Panc1 (cell line): Measurements from ENCODE around the gene CEP78.
"Not testable (repeated sequence)": the region's sequence is repeated elsewhere in the genome, so short reads cannot be mapped to it uniquely, and the experiment has no call there.

Experiments used
- POLR2AphosphoS5 ChIP-seq: IDR thresholded peaks from 2 replicates; pipeline ENCODE4 v1.6.1; 2012; ENCODE audit warnings: mild to moderate bottlenecking, low read depth, low read length, moderate library complexity
- SIN3A ChIP-seq: IDR thresholded peaks from 2 replicates; pipeline ENCODE4 v1.6.1; 2012; ENCODE audit warnings: low read depth, mild to moderate bottlenecking, low read length, moderate library complexity, borderline replicate concordance; ENCODE audit not compliant: insufficient read depth
- TF ChIP-seq, protein P1 (sequence below): fragments of 450-650 bp; IDR thresholded peaks from 2 replicates; pipeline ENCODE4 v1.5.1; 2017; ENCODE audit warnings: mild to moderate bottlenecking

DNA sequence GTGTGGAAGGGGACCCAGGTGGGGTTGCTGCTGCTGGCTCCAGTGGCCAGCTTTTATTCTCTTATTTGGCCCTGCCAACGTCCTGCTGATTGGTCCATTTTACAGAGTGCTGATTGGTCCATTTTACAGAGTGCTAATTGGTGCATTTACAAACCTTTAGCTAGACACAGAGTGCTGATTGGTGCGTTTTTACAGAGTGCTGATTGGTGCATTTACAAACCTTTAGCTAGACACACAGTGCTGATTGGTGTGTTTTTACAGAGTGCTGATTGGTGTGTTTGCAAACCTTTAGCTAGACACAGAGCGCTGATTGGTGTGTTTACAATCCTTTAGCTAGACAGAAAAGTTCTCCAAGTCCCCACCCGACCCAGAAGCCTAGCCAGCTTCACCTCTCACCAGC, 48.3 kb downstream of the CEP78 start:
- not testable (repeated sequence) for TF ChIP-seq POLR2AphosphoS5, SIN3A
- TF ChIP-seq, protein P1, sequence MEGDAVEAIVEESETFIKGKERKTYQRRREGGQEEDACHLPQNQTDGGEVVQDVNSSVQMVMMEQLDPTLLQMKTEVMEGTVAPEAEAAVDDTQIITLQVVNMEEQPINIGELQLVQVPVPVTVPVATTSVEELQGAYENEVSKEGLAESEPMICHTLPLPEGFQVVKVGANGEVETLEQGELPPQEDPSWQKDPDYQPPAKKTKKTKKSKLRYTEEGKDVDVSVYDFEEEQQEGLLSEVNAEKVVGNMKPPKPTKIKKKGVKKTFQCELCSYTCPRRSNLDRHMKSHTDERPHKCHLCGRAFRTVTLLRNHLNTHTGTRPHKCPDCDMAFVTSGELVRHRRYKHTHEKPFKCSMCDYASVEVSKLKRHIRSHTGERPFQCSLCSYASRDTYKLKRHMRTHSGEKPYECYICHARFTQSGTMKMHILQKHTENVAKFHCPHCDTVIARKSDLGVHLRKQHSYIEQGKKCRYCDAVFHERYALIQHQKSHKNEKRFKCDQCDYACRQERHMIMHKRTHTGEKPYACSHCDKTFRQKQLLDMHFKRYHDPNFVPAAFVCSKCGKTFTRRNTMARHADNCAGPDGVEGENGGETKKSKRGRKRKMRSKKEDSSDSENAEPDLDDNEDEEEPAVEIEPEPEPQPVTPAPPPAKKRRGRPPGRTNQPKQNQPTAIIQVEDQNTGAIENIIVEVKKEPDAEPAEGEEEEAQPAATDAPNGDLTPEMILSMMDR: not testable (repeated sequence)
